ENCODE measurements around the gene RFX7. TPM values are rescaled to one million over a fixed set of nuclear protein-coding genes. Genes with fewer than 3 reads are reported as not detected.

The RFX7 gene
- total RNA-seq, 1 donor from 2014 or later, result 57.2 TPM

DNA sequence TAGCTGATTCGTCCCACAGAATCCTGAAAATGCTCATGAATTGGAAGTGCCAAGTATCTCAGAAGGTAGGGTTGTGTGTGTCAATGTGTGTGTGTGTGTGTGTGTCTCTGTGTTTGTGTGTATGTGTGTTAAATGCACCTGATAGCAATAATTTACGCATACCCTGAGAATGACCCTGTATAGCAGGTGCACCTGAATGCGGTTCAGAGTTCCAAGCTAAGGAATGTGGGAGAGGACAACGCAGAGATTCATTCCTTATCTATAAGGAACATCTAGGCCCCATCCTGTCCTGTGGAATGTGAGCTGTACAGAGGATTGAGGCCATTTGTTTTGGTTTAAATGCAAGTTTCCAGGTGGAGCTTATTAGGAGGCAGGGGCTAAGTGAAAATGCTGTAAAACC lies 201.2 kb downstream of the RFX7 start:
- no peak overlapping the region for H3K4me3 Mint-ChIP-seq
- peak overlapping the region; percentile 58 for H3K27ac Mint-ChIP-seq (ENCODE audit: unreplicated experiment)
- H3K4me1 Mint-ChIP-seq, result peaks cover 21% of the 10 kb centered on the region
- TF ChIP-seq, protein P1, sequence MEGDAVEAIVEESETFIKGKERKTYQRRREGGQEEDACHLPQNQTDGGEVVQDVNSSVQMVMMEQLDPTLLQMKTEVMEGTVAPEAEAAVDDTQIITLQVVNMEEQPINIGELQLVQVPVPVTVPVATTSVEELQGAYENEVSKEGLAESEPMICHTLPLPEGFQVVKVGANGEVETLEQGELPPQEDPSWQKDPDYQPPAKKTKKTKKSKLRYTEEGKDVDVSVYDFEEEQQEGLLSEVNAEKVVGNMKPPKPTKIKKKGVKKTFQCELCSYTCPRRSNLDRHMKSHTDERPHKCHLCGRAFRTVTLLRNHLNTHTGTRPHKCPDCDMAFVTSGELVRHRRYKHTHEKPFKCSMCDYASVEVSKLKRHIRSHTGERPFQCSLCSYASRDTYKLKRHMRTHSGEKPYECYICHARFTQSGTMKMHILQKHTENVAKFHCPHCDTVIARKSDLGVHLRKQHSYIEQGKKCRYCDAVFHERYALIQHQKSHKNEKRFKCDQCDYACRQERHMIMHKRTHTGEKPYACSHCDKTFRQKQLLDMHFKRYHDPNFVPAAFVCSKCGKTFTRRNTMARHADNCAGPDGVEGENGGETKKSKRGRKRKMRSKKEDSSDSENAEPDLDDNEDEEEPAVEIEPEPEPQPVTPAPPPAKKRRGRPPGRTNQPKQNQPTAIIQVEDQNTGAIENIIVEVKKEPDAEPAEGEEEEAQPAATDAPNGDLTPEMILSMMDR (conservative IDR thresholded peaks at IDR 0.05), result no peak
- no peaks in the 10 kb centered on the region for H3K36me3 Mint-ChIP-seq (ENCODE audit: low read depth)
- DNase-seq (ENCODE audit: low read depth, low spot score), result no peak
- peaks cover 8% of the 10 kb centered on the region for H3K9me3 Mint-ChIP-seq
- no peaks in the 10 kb centered on the region for H3K27me3 Mint-ChIP-seq (ENCODE audit: low read depth)

DNA sequence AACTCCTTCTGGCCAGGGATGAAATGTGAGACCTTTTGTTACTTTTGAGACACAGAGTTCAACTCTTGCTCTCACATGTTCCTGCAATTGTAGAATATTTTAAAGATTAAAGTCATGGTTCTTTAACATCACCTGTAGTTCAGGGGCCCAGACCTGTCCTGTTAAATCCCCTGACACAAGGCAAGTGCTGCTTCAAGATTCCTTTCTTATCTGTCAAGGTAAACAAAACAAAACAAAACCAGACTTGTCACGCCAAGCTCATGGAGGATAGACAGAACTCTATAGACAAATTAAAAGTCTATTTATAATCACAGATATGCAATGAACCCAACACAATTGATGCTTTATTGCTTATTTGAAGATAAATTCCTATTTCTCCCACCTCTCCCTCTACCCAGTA lies 201.6 kb downstream of the RFX7 start:
- TF ChIP-seq, protein P1 (conservative IDR thresholded peaks at IDR 0.05), result no peak
- no peaks in the 10 kb centered on the region for H3K27me3 Mint-ChIP-seq (ENCODE audit: low read depth)
- no peak for DNase-seq (ENCODE audit: low read depth, low spot score)
- no peaks in the 10 kb centered on the region for H3K36me3 Mint-ChIP-seq (ENCODE audit: low read depth)
- H3K4me1 Mint-ChIP-seq, result peaks cover 18% of the 10 kb centered on the region
- H3K9me3 Mint-ChIP-seq, result peaks cover 8% of the 10 kb centered on the region
- H3K4me3 Mint-ChIP-seq, result no peak overlapping the region
- H3K27ac Mint-ChIP-seq (ENCODE audit: unreplicated experiment), result no peak overlapping the region

DNA sequence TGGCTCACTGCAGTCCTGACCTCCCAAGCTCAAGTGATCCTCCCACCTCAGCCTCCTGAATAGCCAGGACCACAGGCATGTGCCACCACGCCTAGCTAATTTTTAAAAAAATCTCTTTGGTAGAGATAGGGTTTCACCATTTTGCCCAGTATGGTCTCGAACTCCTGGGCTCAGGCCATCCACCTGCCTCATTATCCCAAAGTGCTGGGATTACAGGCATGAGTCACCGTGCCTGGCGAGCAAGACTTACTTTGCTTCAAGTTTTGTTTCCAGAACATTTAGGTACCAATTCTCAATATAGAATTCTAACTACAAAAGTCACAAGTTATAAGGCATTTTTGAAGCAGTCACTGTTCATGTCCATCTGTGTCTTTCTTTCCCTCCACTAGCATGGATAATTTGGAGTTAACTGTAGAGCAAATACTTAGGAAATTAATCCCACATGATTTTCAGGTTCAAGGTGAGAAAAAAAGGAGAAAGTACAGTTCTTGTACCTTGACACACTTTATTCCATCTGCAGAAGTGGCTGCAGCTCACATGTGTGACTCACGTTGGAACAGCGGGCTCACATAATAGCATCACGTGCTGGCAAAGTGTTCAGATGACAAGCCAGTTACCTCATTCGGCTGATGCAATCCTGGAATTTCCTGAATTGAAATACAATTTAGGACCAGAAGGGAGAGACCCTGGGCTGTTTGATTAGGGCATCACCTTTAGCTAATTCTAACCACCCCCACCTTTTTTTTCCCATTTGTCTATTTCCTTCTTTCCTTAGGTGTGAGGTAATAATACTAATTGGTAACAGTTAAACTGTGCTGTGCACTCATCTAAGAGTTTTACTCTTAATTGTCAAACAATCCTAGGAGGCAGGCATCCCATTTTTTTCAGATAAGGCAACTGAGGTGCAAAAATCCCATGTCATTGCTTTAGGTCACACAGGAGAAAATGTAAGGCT lies 203.3 kb downstream of the RFX7 start:
- Mint-ChIP-seq H3K36me3 (ENCODE audit: low read depth) (no peaks in the 10 kb centered on the region), H3K4me1 (peaks cover 18% of the 10 kb centered on the region), H3K27me3 (ENCODE audit: low read depth) (no peaks in the 10 kb centered on the region), H3K9me3 (peaks cover 4% of the 10 kb centered on the region), H3K4me3 (no peak overlapping the region), H3K27ac (ENCODE audit: unreplicated experiment) (peak overlapping the region; percentile 92)
- TF ChIP-seq, protein P1 (conservative IDR thresholded peaks at IDR 0.05), result no peak
- no peak for DNase-seq (ENCODE audit: low read depth, low spot score)

- DNase-seq (ENCODE audit: low read depth, low spot score), result no peak
- Mint-ChIP-seq H3K36me3 (ENCODE audit: low read depth) (no peaks in the 10 kb centered on the region), H3K27ac (ENCODE audit: unreplicated experiment) (no peak overlapping the region), H3K4me1 (peaks cover 18% of the 10 kb centered on the region), H3K9me3 (peaks cover 2% of the 10 kb centered on the region), H3K4me3 (no peak overlapping the region), H3K27me3 (ENCODE audit: low read depth) (no peaks in the 10 kb centered on the region)
- TF ChIP-seq, protein P1 (conservative IDR thresholded peaks at IDR 0.05), result no peak
These were observed 205.0 kb downstream of the RFX7 start for GRCh38 chr15:56038707-56039106.

- Mint-ChIP-seq H3K4me3 (no peak overlapping the region), H3K27ac (ENCODE audit: unreplicated experiment) (no peak overlapping the region), H3K27me3 (ENCODE audit: low read depth) (no peaks in the 10 kb centered on the region), H3K4me1 (peaks cover 14% of the 10 kb centered on the region), H3K36me3 (ENCODE audit: low read depth) (no peaks in the 10 kb centered on the region), H3K9me3 (peaks cover 2% of the 10 kb centered on the region)
- no peak for DNase-seq (ENCODE audit: low read depth, low spot score)
- TF ChIP-seq, protein P1 (conservative IDR thresholded peaks at IDR 0.05), result no peak
These were observed 205.7 kb downstream of the RFX7 start for GRCh38 chr15:56038015-56038414.

Other genes with a start within 250 kb of the RFX7 start
- 17.9 and 21.3 TPM in 2 replicates for gene TEX9, start 121.5 kb upstream of the RFX7 start, total RNA-seq
- gene MNS1, start 221.3 kb upstream of the RFX7 start, total RNA-seq, result 7.9 and 9.6 TPM in 2 replicates